Cerebellar nuclear complex (tissue), 1 donor: Measurements from ENCODE around the gene TMEM255B.

Experiments
- DNase-seq, 2 experiments: peaks; one replicate each; lab custom pipeline; 2025; lab: John Stamatoyannopoulos, UW

TMEM255B gene

DNA sequence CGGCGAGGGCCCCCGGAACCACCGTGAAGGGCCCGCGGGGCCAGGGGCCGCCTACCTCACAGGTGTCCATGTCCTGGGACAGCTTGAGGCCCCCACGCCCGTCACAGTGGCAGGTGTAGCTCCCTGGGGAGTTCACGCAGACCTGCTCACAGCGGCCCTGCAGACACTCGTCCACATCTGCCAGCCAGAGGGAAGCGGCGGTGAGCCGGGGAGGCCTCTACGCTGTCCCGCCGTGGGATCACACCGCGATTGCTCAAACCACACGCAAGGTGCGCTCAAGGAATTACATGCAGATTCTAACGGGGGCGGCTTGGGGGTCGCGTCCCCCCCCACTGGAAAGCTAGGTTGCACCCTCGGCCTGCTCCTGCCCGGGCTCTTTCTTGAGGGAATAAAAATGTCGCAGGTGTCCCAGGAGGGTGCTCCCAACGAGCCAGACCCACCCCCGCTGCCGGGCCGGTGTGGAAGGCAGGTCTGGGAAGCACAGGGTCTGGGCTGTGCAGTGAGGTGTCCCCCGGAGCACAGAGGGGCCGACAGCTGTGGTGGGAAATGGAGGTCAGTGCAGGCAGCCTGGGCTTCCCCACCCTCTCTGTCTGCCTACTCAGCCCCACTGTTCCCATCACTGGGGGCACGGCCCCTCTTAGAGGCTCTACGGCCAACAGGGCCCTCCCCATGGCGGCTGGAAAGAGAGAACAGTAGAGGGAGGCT, 75.6 kb downstream of the TMEM255B start:
- no peak for DNase-seq

- no peak for DNase-seq
Observed at GRCh38 chr13:113835461-113836270, 76.6 kb downstream of the TMEM255B start.

DNA sequence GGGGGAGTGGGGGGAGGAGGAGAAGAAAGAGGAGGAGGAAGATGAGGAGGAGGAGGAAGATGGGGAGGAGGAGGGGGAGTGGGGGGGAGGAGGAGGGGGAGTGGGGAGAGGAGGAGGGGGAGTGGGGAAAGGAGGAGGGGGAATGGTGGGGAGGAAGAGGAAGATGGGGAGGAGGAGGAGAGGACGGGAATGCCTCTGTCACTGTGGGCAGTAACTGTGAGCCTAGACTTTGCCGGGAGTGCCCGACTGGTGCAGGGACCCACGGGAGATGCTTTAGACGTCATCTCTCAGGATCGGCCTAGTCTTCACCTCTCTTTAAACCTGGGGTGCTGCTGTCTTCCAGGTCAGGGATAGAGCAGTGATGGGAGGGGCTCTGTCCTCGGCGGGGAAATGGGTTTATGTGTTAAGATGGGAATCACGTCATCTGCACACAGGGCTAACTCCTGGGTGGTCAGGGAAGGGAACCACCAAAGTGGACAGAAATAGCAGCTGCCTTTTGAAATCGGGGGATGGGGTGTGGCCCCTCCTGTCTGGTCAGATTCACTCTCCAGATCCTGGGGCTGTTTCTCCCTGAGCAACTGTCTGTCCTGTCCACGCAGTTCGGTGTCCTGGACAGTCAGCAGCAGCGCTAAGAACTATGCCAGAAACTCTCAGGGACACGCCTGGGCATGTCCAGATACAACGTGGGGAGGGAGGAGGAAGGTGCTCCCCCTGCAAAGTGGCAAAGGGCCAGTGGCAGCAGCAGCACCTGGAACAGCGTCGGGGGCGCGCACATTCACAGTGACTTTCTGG, 77.9 kb downstream of the TMEM255B start:
- DNase-seq: no peak

DNA sequence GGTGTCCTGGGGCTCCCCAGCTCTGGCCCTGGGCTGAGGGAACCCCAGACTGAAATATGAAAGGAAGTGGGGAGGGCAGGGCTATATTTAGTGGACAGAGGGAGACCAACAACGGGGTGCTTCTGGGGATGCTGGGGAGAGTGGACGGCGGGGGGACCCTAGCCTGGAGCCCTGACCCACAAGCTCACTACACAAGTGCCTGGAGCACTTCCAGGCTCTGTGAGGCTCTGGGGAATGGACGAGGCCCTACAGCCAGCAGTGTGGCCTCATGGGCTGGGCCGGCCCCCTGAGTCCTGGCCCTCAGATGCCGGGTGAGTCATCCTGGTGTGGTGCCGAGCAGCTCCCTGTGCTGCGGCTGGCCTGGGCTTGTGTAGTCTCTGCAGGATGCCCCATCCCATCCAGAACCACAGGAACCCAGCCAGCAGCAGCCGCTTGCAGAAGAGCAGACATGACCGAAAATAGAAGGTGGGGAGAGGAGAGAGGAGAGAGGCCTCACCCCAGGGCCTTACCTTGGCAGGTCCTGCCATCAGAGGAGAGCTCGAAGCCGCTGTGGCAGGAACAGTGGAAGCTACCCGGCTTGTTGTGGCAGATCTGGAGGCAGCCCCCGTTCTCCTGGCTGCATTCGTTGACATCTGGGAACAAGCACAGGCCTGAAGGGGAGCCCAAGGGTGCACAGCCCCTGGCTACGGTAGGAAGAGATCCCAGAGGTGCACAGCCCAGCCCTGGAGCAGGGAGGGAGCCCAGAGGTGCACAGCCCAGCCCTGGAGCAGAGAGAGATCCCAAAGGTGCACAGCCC, 78.7 kb downstream of the TMEM255B start:
- peak in 1 of 2 experiments; percentile 44 for DNase-seq

GRCh38 chr13:113838711-113839201, 79.7 kb downstream of the TMEM255B start:
- DNase-seq: no peak

DNA sequence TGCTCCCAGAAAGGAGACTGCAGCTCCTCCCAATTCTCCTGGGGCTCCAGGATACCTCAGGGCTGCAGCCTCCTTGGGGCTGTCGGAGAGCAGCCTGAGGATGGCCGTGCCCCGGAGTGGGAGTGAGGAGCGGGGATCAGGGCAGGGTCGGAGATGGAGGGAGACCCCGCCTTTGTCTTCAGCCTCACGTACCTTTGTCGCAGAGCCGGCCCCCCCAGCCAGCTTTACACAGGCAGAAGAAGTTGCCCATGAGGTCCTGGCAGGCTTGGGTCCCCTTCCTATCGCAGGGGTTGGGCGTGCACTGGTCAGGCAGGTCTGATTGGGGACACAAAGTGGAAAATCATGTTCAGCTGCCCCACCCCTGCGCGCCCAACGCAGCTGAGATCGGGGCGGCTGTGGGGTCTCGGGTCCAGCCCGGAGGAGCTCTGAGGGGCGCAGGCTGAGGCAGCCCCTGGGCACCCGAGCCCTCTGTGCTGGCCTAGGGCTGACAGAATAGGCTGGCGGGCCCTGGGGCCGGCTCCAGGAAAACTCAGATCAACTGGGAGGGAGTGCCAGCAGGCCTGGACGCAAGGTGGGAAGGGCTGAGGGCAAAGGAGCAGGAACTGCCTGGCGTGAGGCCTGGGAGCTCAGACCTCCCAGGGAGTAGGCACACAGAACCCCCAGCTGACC, 80.6 kb downstream of the TMEM255B start:
- DNase-seq: no peak

GRCh38 chr13:113840541-113841352, 81.7 kb downstream of the TMEM255B start:
- no peak for DNase-seq

DNA sequence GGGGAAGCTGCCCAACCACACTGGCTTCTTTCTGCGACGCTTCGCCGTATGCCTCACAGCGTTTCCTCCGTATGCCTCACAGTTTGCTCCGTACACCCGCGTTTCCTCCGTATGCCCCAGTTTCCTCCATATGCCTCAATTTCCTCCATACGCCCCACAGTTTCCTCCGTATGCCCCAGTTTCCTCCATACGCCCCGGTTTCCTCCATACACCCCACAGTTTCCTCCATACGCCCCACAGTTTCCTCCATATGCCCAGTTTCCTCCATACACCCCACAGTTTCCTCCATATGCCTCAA, 82.3 kb downstream of the TMEM255B start:
- DNase-seq: no peak

DNA sequence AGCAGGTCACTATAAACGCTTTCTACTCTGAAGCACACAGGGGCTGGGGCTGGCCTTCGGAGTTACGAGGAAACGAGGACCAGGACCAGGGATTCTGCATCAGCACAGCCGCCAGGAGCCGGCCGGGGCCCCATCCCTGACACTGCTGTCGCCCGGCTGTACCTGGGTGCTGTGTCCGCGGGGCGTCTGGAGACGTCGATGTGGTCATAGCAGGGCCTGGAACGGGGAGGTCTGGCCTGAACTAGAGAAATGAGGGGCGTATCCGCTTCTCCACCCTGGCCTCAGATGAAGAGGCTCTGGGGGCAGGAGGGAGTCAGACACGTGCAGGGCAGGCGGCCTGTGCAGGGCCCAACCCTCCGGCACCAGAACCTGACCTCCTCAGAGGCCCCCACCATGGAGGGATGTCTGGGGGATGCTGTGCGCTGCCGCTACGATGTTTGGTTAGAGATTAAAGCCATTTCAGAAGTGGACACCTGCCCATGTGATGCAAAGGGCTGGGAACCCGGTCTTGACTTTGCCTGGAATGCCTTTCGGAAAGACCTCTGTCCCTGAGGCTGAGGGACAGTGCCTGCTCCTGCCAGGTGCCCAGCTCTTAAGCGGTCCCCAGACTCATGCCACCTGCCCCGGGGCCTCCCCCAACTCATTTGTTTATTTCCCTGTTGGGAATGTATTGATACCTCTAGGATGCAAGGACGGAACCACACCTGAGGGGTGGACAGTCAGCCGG, 83.5 kb downstream of the TMEM255B start:
- DNase-seq: no peak

DNA sequence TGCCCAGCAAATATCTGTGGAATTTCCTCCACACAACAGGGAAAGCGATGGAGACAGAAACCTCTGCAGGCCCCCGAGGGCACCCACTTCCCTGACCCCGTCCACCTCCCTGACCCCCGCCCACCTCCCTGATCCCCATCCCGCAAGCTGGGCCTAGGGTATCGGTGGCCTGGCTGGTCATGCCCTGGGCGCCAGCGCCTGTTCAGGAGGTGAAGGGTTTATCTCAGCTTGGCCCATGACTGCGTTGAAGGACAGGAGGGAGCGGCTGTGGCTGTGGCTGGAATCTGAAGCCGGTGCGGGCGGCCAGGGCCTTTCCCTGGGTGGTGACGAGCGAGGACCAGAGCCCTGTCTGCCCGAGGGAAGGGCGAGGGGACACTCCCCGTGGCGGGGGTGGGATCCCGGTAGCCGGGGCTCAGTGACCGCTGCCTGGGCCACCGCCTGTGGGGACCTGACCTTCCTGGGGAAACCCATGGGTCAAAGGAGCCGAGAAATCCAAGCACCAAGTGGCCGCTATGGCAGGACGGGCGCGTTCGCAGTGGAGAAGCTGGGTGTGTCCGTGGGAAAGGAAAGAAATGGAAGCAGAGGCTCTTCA, 84.1 kb downstream of the TMEM255B start:
- no peak for DNase-seq

DNA sequence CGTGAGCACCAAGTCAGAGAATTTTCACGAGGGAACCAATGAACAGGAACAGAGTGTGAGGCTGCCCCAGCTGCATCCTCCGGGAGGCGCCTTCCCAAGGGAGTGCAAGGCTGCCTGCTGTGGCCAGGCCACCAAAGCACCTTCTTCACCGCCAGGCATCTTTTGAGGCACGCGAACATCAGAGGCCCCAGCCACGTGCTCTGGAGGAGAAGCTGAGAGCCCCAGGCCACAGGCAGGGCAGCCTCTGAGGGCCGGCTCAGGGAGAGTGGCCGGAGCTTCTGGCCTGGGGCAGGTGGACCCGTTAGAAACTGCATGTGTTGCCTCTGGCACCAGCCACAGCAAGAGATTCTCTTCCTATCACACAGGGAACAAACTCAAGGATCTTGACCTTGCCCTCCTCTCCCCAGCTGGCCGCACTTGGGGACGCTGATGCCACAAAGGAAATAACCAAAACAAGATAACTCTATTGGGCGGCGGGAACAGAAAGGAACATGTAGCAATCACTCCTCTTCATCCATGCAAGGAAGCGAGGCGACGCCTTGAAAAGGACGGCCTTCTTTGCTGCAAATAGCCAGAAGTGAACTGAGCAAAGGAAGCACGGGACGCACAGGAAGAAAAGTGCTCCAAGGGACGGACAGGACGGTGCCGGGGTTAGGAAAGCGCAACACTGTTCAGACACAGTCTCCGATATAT, 85.0 kb downstream of the TMEM255B start:
- DNase-seq: no peak

DNA sequence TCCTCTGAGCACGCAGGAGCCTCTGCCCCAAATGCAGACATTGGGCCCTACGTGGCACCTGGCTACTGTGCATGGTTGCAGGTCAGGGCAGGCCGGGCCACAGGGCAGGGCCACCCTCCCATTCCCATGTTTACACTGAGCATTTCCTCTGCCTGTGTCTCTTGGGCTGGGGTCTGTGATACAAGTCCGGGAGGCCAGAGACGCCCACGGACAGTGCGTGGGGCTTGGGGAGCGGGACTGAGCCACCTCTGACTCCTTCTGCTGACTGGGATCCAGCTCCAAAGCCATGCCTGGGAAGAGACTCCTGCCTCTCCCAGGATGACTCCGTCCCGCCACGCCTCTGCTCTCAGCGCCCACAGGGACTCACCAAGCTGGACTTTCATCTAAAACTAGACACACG, 86.0 kb downstream of the TMEM255B start:
- no peak for DNase-seq

DNA sequence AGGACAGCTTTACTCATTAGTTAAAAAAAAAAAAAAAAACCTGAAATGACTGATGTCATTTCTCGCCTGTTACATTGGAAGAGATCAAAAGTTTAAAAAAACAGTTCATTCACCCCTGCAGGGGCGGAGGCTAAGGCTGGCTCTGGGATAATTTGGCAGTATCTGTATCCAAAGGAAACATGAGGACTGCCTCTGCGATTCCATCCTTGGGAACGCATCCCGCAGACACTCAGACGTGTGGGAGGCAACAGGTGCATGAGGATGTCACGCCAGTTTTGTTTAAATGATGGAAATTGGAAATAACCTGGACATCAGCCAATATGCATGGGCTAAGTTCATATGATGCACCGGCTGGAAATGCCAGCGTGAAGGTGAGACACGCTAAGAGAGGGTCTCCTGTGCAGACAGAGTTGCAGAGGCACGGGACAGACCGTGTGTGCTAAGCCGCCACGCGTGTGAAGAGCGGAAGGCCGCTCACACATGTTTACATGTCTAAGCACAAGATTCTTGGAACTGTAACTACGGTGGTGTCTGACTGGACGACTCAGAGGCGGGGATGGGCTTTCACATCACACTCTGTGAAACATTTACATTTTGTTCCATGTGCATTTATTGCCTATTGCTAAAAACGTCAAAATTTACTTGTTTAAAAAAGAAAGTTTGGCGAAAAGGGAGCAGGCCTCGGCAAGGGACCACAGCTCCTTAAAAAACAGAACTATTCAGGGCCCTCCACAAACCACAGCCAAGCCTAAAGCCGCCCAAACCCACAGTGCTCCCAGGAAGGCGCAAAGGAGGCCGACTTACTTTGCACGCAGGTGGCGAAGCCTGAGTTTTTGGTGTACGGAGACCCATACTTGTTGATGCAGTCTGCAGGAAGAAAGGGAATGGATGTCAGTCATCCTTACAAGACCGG, 87.0 kb downstream of the TMEM255B start:
- DNase-seq: no peak

GRCh38 chr13:113846636-113847318, 87.8 kb downstream of the TMEM255B start:
- DNase-seq: no peak

DNA sequence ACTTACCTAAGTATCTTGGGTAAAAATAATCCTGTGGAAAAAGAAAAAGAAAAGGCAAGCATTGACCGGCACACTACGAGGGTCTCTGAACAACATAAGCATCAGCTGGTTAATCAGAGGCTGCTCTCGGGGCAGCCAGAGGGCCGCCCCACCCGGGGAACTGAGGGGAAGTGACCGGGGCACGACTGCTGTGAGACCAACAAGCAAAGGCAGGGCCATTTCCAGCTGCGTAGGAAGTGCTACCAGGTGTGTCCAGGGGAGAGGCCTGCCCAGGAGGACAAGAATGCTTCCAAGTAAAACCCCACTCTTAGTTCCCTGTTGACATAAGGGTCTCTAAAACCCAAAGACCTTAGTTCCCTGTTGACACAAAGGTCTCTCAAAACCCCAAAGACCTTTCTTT, 89.0 kb downstream of the TMEM255B start:
- DNase-seq: no peak

DNA sequence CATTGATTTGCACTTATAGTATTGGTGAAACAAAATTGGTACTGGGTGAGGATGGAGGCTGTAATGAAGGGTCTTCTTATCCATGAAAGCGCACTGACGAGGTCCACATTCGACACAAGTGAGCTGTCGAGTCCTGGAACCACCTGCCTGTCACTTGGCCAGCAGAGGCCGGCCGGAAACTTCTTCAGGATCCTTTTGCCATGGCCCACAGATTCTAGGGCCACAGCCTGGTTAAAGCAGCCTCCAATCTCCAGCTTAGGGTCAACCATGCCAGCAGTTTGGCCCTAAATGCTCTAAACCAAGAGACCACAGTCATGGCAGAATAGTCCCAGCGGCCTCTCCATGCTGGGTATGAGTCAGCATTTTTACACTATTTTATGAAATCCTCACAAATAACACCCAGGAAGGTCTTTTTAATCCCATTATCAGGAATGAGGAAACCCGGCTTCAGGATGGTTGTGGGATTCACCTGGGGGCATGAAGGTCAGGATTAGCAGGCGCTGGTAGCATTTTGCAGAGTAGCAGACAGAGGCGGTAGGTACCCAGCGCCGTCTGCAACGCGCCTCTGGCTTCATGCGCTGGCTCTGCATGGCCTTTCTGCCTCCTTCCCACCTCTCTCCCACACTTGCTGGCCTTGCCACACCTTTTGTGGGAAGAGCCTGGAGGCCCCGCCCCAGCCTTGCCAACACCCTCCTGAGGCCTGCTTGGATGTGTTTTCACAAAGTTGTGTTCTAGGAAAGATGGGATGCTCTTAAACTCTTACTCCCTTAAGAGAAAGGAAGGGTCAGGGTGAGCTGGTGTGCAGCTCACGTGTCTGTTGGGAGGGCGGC, 89.6 kb downstream of the TMEM255B start:
- no peak for DNase-seq
